Measurements from ENCODE around the gene TACC2.

The TACC2 gene

DNA sequence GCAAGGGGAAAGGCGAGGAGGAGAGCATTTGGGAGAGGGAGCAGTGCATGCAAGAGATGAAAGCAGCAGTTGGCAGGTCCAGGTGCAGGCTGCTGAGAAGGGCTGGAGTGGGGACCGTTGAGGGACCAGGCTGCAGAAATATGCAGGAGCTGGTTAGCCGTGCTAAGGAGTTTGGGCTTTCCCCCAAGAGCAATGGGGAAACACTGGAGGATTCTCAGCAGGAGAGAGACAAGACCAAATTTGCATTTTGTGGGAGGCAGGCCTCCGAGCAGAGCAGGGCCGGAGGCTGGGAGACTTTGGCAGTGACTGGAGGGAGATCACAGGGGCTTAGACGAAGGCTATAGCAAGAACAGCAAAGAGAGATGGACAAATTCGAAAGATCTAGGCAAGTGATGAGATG lies 293.9 kb downstream of the TACC2 start:
- in situ Hi-C loops (cut with HindIII; ENCODE audit: low sequenced_read_pairs): no loop called here

DNA sequence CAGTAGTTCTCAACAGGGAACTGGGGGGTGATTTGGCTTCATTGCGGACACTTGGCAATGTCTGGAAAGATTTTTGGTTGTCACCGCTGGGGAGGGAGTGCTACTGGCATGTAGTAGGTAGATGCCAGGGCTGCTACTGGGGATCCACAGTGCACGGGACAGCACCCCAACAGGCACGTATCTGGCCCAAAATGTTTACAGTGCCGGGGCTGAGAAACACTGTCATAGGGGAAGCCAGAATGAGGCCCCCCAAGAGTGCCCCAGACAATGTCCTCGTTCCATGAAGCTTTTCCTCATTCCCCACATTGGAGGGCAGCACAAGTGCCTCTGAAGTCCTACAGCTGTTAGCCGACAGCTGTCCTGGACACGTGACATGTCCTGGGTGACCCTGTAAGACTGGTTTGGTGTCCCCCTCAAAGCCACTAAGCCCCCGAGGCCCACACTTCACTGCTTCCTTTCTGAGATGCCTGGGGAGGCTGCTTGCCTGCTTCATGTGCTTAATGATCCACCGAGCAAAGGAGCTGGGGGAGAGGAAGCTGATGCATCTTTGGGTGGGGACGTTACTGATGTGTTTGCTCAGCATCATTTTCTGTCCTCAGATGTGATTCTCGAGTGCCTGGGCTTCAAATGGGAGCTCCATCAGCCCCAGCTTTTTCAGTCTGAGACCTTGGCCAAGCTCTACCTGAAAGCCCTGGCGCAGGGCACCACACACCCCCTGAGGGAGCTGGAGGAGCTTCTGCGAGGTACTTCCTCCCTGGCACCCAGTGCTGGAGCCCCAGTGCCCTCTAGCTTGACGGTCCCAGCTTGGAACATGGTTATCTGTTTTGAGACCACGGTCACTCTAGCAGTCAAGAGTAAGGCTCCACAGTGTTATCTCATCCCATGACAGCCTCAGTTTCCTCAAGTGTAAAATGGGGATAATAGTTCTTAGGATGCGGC lies 296.8 kb downstream of the TACC2 start:
- in situ Hi-C loops (cut with HindIII; ENCODE audit: low sequenced_read_pairs): no loop called here
- TF ChIP-seq, protein P1, sequence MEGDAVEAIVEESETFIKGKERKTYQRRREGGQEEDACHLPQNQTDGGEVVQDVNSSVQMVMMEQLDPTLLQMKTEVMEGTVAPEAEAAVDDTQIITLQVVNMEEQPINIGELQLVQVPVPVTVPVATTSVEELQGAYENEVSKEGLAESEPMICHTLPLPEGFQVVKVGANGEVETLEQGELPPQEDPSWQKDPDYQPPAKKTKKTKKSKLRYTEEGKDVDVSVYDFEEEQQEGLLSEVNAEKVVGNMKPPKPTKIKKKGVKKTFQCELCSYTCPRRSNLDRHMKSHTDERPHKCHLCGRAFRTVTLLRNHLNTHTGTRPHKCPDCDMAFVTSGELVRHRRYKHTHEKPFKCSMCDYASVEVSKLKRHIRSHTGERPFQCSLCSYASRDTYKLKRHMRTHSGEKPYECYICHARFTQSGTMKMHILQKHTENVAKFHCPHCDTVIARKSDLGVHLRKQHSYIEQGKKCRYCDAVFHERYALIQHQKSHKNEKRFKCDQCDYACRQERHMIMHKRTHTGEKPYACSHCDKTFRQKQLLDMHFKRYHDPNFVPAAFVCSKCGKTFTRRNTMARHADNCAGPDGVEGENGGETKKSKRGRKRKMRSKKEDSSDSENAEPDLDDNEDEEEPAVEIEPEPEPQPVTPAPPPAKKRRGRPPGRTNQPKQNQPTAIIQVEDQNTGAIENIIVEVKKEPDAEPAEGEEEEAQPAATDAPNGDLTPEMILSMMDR (IDR thresholded peaks at IDR 0.05; ENCODE audit: low read depth, low read length, missing control alignments): no peak
- DNase-seq (ENCODE audit: low read depth): no peak
- H3K4me3 ChIP-seq (ENCODE audit: low read depth, low read length): no peak overlapping the region

More for the DNA sequence above, 293.9 kb downstream of the TACC2 start:
- TF ChIP-seq, protein P1 (IDR thresholded peaks at IDR 0.05; ENCODE audit: low read depth, low read length, missing control alignments): no peak
- H3K4me3 ChIP-seq (ENCODE audit: low read depth, low read length): no peak overlapping the region
- no peak for DNase-seq (ENCODE audit: low read depth)

DNA sequence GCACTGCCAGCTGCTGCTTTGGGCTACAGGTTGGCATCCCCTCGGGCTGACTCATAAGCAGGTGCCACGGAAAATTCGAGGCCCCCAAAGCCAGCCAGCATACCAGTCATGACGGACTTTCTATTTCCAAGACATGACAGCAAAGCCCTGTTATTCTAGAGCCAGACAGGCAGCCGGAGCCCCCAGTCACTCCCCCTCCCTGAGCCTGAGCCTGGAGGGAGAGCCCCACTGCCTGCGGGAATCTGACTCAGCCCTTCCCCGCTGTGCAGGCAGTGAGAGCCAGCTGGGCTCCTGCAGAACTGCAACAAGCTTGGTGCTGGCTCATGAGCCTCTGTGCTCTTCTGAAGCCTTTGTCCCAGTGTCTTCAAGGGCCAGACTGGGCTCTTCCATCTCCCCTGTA lies 297.9 kb downstream of the TACC2 start:
- TF ChIP-seq, protein P1 (IDR thresholded peaks at IDR 0.05; ENCODE audit: low read depth, low read length, missing control alignments): no peak
- H3K4me3 ChIP-seq (ENCODE audit: low read depth, low read length): no peak overlapping the region
- DNase-seq (ENCODE audit: low read depth): peak; percentile 80
- in situ Hi-C loops (cut with HindIII; ENCODE audit: low sequenced_read_pairs): no loop called here

DNA sequence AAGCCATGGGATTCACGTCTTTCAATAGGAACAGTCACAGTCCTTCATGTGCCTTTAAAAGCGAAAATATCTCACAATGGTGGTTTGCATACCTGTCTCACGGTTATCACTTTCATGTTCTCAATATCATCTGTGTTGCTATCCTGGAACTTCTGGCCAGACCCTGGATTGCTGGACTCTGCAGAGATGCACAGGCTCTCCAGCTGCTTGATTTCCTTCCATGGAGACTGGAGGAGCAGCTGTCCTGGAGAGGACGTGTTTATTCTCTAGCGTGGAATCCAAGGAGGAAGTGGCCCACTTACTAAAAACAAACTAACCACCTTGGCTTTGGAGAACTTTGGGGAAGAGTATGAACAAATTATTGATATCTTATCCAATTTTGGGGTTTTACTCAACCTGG lies 298.6 kb downstream of the TACC2 start:
- in situ Hi-C loops (cut with HindIII; ENCODE audit: low sequenced_read_pairs): no loop called here
- no peak overlapping the region for H3K4me3 ChIP-seq (ENCODE audit: low read depth, low read length)
- TF ChIP-seq, protein P1 (IDR thresholded peaks at IDR 0.05; ENCODE audit: low read depth, low read length, missing control alignments): no peak
- DNase-seq (ENCODE audit: low read depth): no peak

DNA sequence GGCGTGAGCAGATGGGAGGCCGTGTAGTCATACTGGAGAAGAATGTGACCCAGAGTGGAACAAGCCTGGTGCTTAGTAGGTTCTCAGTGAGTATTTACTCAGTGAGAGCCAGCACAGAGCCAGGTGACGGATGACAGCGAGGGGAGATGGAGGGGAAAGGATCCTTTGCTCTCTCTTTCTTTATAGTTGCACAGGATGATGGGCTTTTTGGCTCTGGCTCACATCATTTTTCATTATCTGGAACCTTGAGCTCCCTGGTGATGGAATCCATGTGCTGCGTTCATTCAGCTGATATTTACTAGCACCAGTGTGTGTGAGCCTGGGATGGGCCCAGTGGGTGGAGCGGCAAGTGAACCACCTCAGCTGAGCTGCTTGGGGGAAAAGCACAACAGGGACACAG lies 299.3 kb downstream of the TACC2 start:
- no peak for DNase-seq (ENCODE audit: low read depth)
- in situ Hi-C loops (cut with HindIII; ENCODE audit: low sequenced_read_pairs): no loop called here
- no peak overlapping the region for H3K4me3 ChIP-seq (ENCODE audit: low read depth, low read length)
- TF ChIP-seq, protein P1 (IDR thresholded peaks at IDR 0.05; ENCODE audit: low read depth, low read length, missing control alignments): no peak

DNA sequence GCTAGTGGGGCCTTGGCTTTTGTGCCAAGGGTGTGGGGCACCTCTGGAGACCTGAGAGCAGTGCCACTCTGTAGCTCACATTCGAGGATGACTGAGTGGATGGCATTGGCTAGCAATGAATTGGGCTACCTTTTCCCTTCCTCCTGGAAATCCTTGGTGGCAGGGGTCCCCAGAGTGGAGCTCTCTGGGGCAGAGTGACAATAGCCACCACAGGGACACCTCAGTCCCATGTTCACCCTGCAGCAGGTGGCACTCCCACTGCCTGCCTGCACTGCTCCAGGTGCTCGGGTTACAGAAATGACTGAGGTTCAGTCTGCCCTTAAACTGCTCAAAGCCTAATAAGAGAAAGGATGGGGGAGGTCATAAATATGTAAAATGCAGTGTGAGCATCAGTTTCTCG lies 300.0 kb downstream of the TACC2 start:
- DNase-seq (ENCODE audit: low read depth): no peak
- H3K4me3 ChIP-seq (ENCODE audit: low read depth, low read length): no peak overlapping the region
- in situ Hi-C loops (cut with HindIII; ENCODE audit: low sequenced_read_pairs): no loop called here
- TF ChIP-seq, protein P1 (IDR thresholded peaks at IDR 0.05; ENCODE audit: low read depth, low read length, missing control alignments): no peak

All from astrocyte of the cerebellum (primary cell).